Stimulated activated CD4-positive, alpha-beta T cell treated with anti-CD3 and anti-CD28 coated beads, Interleukin-1b, Interleukin-23, amount 100 ng/mL, for 4 hours (primary cell): Measurements from ENCODE around the gene ABCD1.
"Not testable (repeated sequence)": the region's sequence is repeated elsewhere in the genome, so short reads cannot be mapped to it uniquely, and the experiment has no call there.

Experiments
- DNase-seq, 2 donors: peaks; one replicate each; pipeline ENCODE4 v3.0.0-alpha.2; 2020; ENCODE audit warnings: low read depth in 2 of 2

Gene ABCD1

GRCh38 chrX:153734871-153735270 lies 10.2 kb downstream of the ABCD1 start:
- no peak for DNase-seq

- DNase-seq, result no peak
Measured at GRCh38 chrX:153735274-153735673, 10.6 kb downstream of the ABCD1 start.

- no peak for DNase-seq
Measured at GRCh38 chrX:153736071-153736820, 11.6 kb downstream of the ABCD1 start.

- DNase-seq, result no peak
Measured at GRCh38 chrX:153736871-153737441, 12.3 kb downstream of the ABCD1 start.

- DNase-seq, result no peak
Measured at GRCh38 chrX:153738056-153738605, 13.5 kb downstream of the ABCD1 start.

- DNase-seq, result no peak
Measured at GRCh38 chrX:153739754-153740486, 15.3 kb downstream of the ABCD1 start.

- DNase-seq, result no peak
Measured at GRCh38 chrX:153740631-153741222, 16.1 kb downstream of the ABCD1 start.

- no peak for DNase-seq
Measured at GRCh38 chrX:153741446-153741845, 16.8 kb downstream of the ABCD1 start.

GRCh38 chrX:153742111-153742510 lies 17.5 kb downstream of the ABCD1 start:
- DNase-seq, result not testable (repeated sequence)

GRCh38 chrX:153742796-153743467 lies 18.3 kb downstream of the ABCD1 start:
- DNase-seq, result not testable (repeated sequence)

- DNase-seq, result not testable (repeated sequence)
Measured at GRCh38 chrX:153743468-153744209, 19.0 kb downstream of the ABCD1 start.

GRCh38 chrX:153744210-153745066 lies 19.8 kb downstream of the ABCD1 start:
- DNase-seq, result no peak

- DNase-seq, result not testable (repeated sequence)
Measured at GRCh38 chrX:153745067-153745433, 20.4 kb downstream of the ABCD1 start.

- DNase-seq, result no peak
Measured at GRCh38 chrX:153746359-153746758, 21.7 kb downstream of the ABCD1 start.

GRCh38 chrX:153746991-153747390 lies 22.3 kb downstream of the ABCD1 start:
- not testable (repeated sequence) for DNase-seq

- not testable (repeated sequence) for DNase-seq
Measured at GRCh38 chrX:153749017-153749416, 24.4 kb downstream of the ABCD1 start.

GRCh38 chrX:153750127-153750774 lies 25.6 kb downstream of the ABCD1 start:
- no peak for DNase-seq

- DNase-seq, result no peak
Measured at GRCh38 chrX:153755136-153755535, 30.5 kb downstream of the ABCD1 start.

- DNase-seq, result no peak
Measured at GRCh38 chrX:153761863-153762262, 37.2 kb downstream of the ABCD1 start.
